ENCODE results near the gene CSRP1.

Gene CSRP1

DNA sequence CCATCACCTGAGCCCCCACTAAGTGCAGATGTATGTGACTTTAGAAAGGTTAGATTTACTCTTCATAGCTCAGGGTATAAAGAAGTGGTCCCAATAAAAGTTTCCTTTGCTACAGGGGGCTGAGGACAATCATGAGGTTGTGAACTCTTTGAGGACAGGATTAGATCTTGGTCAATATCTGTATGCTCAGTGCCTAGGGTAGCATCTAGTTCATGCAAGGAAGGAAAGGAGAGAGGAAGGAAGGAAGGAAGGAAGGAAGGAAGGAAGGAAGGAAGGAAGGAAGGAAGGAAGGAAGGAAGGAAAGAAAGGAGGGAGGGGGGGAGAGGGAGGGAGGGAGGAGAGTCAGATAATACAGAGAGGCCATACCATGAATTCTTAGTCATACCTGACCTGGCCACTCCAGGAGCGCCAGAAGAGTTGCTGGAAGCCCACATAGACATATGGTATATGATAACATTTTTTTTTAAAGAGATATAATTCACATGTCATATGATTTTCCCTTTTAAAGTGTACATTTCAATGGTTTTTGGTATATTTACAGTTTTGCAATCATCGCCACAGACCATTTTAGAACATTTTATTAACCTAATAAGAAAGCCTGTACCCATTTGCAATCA, 9.7 kb upstream of the CSRP1 start:
- no peak overlapping the region for H3K4me3 ChIP-seq (ENCODE audit: low read depth, low read length)
- no peaks in the 10 kb centered on the region for H3K27me3 ChIP-seq (ENCODE audit: control insufficient read depth, insufficient read depth, low read length)
- H3K9me3 ChIP-seq (ENCODE audit: control insufficient read depth, insufficient read depth, low read length): no peaks in the 10 kb centered on the region
- peaks cover 9% of the 10 kb centered on the region for H3K4me1 ChIP-seq (ENCODE audit: control insufficient read depth, insufficient read depth, low read length)
- H3K36me3 ChIP-seq (ENCODE audit: control insufficient read depth, insufficient read depth, low read length): no peaks in the 10 kb centered on the region
- H3K9ac ChIP-seq (ENCODE audit: low read depth, low read length): no peak overlapping the region

DNA sequence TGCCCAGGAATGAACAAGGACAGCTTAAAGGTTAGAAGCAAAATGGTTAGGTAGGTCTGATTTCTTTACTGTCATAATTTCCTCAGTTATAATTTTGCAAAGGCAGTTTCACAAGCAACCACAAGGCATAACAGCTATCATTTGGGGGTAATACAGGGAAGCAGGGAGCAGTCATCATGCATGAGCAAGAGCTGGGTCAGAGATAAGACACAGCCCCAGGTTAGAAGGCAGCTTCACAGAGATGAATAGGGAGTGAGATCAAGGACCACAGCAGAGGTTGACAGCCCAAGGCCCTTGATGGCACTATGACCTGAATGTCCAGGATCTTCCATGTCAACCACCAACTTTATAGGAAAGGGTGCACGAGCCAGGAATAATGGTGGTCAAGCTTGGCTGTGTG, 9.0 kb upstream of the CSRP1 start:
- Histone ChIP-seq H3K9ac (ENCODE audit: low read depth, low read length) (peak overlapping the region; percentile 4), H3K4me1 (ENCODE audit: control insufficient read depth, insufficient read depth, low read length) (peaks cover 10% of the 10 kb centered on the region), H3K36me3 (ENCODE audit: control insufficient read depth, insufficient read depth, low read length) (no peaks in the 10 kb centered on the region), H3K27me3 (ENCODE audit: control insufficient read depth, insufficient read depth, low read length) (no peaks in the 10 kb centered on the region), H3K9me3 (ENCODE audit: control insufficient read depth, insufficient read depth, low read length) (no peaks in the 10 kb centered on the region), H3K4me3 (ENCODE audit: low read depth, low read length) (no peak overlapping the region)

GRCh38 chr1:201515062-201515750, 8.3 kb upstream of the CSRP1 start:
- peaks cover 10% of the 10 kb centered on the region for H3K4me1 ChIP-seq (ENCODE audit: control insufficient read depth, insufficient read depth, low read length)
- H3K4me3 ChIP-seq (ENCODE audit: low read depth, low read length): no peak overlapping the region
- no peaks in the 10 kb centered on the region for H3K9me3 ChIP-seq (ENCODE audit: control insufficient read depth, insufficient read depth, low read length)
- no peaks in the 10 kb centered on the region for H3K36me3 ChIP-seq (ENCODE audit: control insufficient read depth, insufficient read depth, low read length)
- no peak overlapping the region for H3K9ac ChIP-seq (ENCODE audit: low read depth, low read length)
- no peaks in the 10 kb centered on the region for H3K27me3 ChIP-seq (ENCODE audit: control insufficient read depth, insufficient read depth, low read length)

GRCh38 chr1:201514466-201514865, 7.5 kb upstream of the CSRP1 start:
- Histone ChIP-seq H3K36me3 (ENCODE audit: control insufficient read depth, insufficient read depth, low read length) (no peaks in the 10 kb centered on the region), H3K4me3 (ENCODE audit: low read depth, low read length) (no peak overlapping the region), H3K9me3 (ENCODE audit: control insufficient read depth, insufficient read depth, low read length) (no peaks in the 10 kb centered on the region), H3K9ac (ENCODE audit: low read depth, low read length) (no peak overlapping the region), H3K4me1 (ENCODE audit: control insufficient read depth, insufficient read depth, low read length) (peaks cover 10% of the 10 kb centered on the region), H3K27me3 (ENCODE audit: control insufficient read depth, insufficient read depth, low read length) (no peaks in the 10 kb centered on the region)

- H3K9me3 ChIP-seq (ENCODE audit: control insufficient read depth, insufficient read depth, low read length): no peaks in the 10 kb centered on the region
- H3K4me1 ChIP-seq (ENCODE audit: control insufficient read depth, insufficient read depth, low read length): peaks cover 10% of the 10 kb centered on the region
- peaks cover 7% of the 10 kb centered on the region for H3K27me3 ChIP-seq (ENCODE audit: control insufficient read depth, insufficient read depth, low read length)
- no peak overlapping the region for H3K4me3 ChIP-seq (ENCODE audit: low read depth, low read length)
- no peaks in the 10 kb centered on the region for H3K36me3 ChIP-seq (ENCODE audit: control insufficient read depth, insufficient read depth, low read length)
- no peak overlapping the region for H3K9ac ChIP-seq (ENCODE audit: low read depth, low read length)
Measured at GRCh38 chr1:201513498-201514243, 6.7 kb upstream of the CSRP1 start.

DNA sequence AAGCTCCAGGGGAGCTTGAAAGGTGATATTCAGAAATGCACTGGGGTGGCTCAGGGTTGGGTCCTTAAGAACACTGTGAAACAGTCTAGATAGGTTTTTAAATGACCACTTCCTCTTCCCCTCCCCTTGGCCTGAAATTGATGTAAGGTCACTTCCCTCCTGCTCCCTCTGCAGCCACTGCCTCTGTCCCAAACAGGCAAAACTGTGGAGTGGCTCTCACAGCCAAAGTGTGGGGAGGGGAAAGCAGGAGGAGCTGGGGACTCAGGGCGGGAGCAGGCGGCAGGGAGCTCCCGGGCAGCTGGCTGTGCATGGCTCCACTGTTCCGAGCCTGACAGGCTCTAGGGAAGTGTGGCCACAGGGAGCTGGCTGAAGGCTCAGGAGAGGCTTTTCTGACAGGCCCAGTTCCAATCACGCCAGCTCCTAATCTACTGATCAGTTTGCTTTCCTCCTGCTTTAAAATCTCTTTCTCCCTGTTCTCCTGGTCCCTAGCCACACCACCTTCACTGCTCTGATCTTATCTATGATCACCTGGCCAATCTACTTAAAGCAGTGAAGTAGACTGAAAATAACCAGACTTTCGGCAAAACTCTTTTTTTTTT, 5.1 kb upstream of the CSRP1 start:
- Histone ChIP-seq H3K4me3 (ENCODE audit: low read depth, low read length) (no peak overlapping the region), H3K9ac (ENCODE audit: low read depth, low read length) (peak overlapping the region; percentile 50), H3K9me3 (ENCODE audit: control insufficient read depth, insufficient read depth, low read length) (no peaks in the 10 kb centered on the region), H3K27me3 (ENCODE audit: control insufficient read depth, insufficient read depth, low read length) (peaks cover 18% of the 10 kb centered on the region), H3K36me3 (ENCODE audit: control insufficient read depth, insufficient read depth, low read length) (no peaks in the 10 kb centered on the region), H3K4me1 (ENCODE audit: control insufficient read depth, insufficient read depth, low read length) (peaks cover 10% of the 10 kb centered on the region)

GRCh38 chr1:201511396-201511940, 4.5 kb upstream of the CSRP1 start:
- H3K4me1 ChIP-seq (ENCODE audit: control insufficient read depth, insufficient read depth, low read length): peaks cover 10% of the 10 kb centered on the region
- H3K9ac ChIP-seq (ENCODE audit: low read depth, low read length): peak overlapping the region; percentile 27
- peaks cover 21% of the 10 kb centered on the region for H3K27me3 ChIP-seq (ENCODE audit: control insufficient read depth, insufficient read depth, low read length)
- no peak overlapping the region for H3K4me3 ChIP-seq (ENCODE audit: low read depth, low read length)
- H3K36me3 ChIP-seq (ENCODE audit: control insufficient read depth, insufficient read depth, low read length): no peaks in the 10 kb centered on the region
- H3K9me3 ChIP-seq (ENCODE audit: control insufficient read depth, insufficient read depth, low read length): no peaks in the 10 kb centered on the region

- H3K9ac ChIP-seq (ENCODE audit: low read depth, low read length): no peak overlapping the region
- H3K27me3 ChIP-seq (ENCODE audit: control insufficient read depth, insufficient read depth, low read length): peaks cover 28% of the 10 kb centered on the region
- H3K36me3 ChIP-seq (ENCODE audit: control insufficient read depth, insufficient read depth, low read length): no peaks in the 10 kb centered on the region
Measured at GRCh38 chr1:201510734-201511133, 3.8 kb upstream of the CSRP1 start.

DNA sequence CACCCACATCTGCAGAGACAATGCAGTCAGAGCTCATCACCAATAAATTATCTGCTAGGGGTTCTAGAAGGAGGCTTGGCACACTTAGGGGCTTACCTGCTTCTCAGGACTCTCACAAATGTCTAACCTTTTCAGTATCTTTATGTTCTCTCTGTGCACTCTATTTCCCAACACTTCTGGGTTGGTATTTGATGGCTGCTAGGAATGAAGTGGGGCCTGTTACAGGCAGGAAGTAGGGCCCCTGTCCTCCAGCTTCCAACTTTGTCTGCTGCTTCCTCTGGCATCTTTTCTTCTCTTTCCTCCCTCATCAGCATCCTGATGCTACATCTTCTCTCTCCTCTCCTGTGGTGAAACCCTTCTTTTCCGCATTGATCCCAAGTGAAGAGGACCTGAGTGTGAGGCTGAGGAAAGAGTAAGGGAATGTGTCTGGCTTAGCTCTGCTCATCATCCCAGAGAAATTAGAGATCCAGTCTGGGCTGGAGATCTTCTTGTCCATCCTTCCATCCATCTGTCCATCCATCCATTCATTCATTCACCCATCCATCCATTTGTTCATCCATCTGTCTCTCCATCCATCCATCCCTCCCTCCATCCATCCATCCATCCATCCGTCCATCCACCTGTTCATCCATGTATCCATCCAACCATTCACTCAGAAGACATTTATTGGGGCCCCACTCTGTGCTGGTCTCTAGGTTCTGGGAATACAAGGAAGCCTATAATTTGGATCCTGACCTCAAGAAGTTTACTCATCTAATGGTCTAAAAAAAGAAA, 2.9 kb upstream of the CSRP1 start:
- Histone ChIP-seq H3K36me3 (ENCODE audit: control insufficient read depth, insufficient read depth, low read length) (no peaks in the 10 kb centered on the region), H3K4me3 (ENCODE audit: low read depth, low read length) (no peak overlapping the region), H3K4me1 (ENCODE audit: control insufficient read depth, insufficient read depth, low read length) (peaks cover 10% of the 10 kb centered on the region), H3K9me3 (ENCODE audit: control insufficient read depth, insufficient read depth, low read length) (no peaks in the 10 kb centered on the region), H3K9ac (ENCODE audit: low read depth, low read length) (no peak overlapping the region), H3K27me3 (ENCODE audit: control insufficient read depth, insufficient read depth, low read length) (peaks cover 30% of the 10 kb centered on the region)

More at GRCh38 chr1:201510734-201511133, 3.8 kb upstream of the CSRP1 start:
- no peaks in the 10 kb centered on the region for H3K9me3 ChIP-seq (ENCODE audit: control insufficient read depth, insufficient read depth, low read length)
- peaks cover 10% of the 10 kb centered on the region for H3K4me1 ChIP-seq (ENCODE audit: control insufficient read depth, insufficient read depth, low read length)
- H3K4me3 ChIP-seq (ENCODE audit: low read depth, low read length): no peak overlapping the region

DNA sequence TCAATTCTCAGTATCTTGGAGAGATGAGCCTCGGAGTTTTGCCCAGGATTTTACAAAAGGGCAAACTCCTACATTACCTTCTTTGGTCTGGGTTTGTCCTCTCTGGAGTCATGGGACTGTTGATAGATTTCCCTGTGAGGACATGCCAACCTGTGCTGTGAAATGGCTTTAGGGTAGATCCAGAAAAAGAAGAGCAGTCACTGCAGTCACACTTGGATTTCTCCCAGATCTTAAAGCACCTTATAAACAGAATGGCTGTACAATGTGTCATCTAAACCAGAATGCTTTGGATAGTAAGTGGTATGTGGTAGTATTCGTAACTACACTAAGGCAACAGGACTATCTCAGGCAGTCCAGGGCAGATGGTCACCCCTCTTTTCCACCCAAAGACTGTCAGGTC, 1.9 kb upstream of the CSRP1 start:
- no peaks in the 10 kb centered on the region for H3K9me3 ChIP-seq (ENCODE audit: control insufficient read depth, insufficient read depth, low read length)
- no peak overlapping the region for H3K9ac ChIP-seq (ENCODE audit: low read depth, low read length)
- no peak overlapping the region for H3K4me3 ChIP-seq (ENCODE audit: low read depth, low read length)
- peaks cover 15% of the 10 kb centered on the region for H3K4me1 ChIP-seq (ENCODE audit: control insufficient read depth, insufficient read depth, low read length)
- no peaks in the 10 kb centered on the region for H3K36me3 ChIP-seq (ENCODE audit: control insufficient read depth, insufficient read depth, low read length)
- peaks cover 30% of the 10 kb centered on the region for H3K27me3 ChIP-seq (ENCODE audit: control insufficient read depth, insufficient read depth, low read length)

DNA sequence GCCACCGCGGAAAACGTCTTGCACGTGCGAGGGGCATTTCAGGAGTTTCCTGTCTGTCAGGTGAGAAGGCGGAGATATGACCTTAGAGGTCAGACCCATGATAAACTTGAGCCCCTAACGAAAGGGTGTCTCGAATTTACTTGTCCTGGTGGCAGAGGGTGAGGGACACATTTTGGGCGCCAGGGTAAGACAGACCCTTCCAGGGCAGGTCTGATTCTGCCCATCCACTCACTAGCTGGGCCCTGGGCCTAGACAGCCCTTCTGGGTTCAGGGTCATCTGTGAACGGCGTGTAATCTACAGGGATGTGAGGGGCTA, 395 bp upstream of the CSRP1 start:
- Histone ChIP-seq H3K9me3 (ENCODE audit: control insufficient read depth, insufficient read depth, low read length) (no peaks in the 10 kb centered on the region), H3K36me3 (ENCODE audit: control insufficient read depth, insufficient read depth, low read length) (no peaks in the 10 kb centered on the region), H3K4me1 (ENCODE audit: control insufficient read depth, insufficient read depth, low read length) (peaks cover 21% of the 10 kb centered on the region), H3K9ac (ENCODE audit: low read depth, low read length) (no peak overlapping the region), H3K27me3 (ENCODE audit: control insufficient read depth, insufficient read depth, low read length) (peaks cover 30% of the 10 kb centered on the region), H3K4me3 (ENCODE audit: low read depth, low read length) (peak overlapping the region; percentile 42)
